HG03520 (cell line): Measurements from ENCODE around the gene AP1S1.
"Not testable (repeated sequence)": the region's sequence is repeated elsewhere in the genome, so short reads cannot be mapped to it uniquely, and the experiment has no call there.

Source experiments
- ATAC-seq: cut with Tn5 transposase; IDR thresholded peaks from one replicate; pipeline ENCODE4 v1.9.1; 2021; ENCODE audit warnings: mild to moderate bottlenecking, moderate library complexity; ENCODE audit not compliant: unreplicated experiment

AP1S1 gene

DNA sequence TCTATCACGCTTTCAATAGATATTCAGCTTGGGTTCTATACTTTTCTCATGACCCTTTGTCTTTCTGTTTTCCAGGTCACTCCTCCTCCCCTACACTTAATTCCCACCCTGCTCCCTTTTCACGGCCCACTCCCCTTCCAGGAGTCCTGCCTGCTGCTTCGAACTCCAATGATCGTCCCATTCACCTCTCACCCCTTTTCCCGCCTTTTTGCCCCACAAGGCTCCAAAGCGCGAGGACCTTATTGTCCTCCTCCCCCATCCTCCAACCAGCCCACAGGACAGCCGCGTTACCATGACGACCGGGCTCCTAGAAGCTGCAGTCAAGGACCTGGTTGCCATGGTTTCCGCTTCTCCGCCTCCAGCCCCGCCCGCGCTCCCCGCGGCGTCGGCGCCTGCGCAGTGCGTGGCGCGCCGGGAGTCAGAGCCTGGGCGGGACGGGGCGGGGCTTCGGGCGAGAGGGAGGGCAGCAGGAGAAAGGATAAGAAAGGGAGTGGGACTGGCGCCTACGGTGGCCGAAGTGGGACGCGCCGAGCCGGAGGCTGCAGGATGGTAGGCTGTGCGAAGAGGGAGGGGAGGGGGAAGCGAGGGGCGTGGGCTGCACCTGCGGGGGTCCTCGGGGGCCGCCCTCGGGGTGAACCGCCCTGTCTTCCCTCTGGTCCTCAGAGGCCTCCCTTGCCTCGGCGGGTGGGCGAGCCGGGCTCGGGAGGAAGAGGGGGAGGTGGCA lies at the start of gene AP1S1:
AP1S1 (plus strand) TSS at position 508 of the 724 bp plus-strand sequence; CDS start at position 547, 39 bp downstream.
- peak; percentile 78 for ATAC-seq

GRCh38 chr7:101104799-101105198 lies 49.5 kb upstream of the AP1S1 start:
- ATAC-seq: no peak

DNA sequence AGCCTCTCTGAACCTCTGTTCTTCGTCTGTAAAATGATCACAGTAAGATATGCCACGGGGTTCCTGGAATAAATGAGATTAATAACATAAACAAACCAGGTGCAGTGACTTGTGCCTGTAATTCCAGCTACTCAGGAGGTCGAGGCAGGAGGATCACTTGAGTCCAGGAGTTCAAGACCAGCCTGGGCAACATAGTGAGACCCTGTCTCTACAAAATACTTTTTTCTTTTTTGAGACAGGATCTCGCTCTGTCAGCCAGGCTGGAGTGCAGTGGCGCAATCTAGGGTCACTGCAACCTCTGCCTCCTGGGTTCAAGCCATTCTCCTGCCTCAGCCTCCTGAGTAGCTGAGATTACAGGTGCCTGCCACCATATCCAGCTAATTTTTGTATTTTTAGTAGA lies 49.0 kb upstream of the AP1S1 start:
- ATAC-seq: not testable (repeated sequence)

GRCh38 chr7:101106386-101106785 lies 47.9 kb upstream of the AP1S1 start:
- no peak for ATAC-seq

DNA sequence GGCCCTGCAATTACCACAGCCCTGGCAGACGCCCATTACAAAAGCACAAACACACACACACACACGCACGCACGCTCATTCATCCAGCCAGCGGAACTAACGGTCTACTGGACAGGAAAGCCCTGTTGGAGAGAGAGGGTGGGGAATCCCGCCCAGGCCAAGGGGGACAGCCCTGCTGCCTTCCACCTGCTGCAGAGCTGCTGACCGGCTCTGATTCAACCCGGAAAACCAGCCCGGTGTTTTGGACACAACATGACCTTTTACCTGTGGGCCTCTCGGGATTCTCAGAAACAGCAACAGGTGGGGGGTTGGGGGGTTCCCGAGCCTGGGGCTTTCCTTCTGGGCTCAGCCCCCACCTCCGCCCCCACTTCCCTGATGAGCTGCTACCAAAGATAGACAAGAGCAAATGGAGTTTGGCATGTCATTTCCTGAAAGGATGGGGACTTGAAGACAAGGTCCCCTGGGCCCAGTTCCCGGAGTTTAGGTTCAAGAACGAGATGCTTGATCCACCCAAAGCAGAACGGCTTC lies 45.9 kb upstream of the AP1S1 start:
- no peak for ATAC-seq

DNA sequence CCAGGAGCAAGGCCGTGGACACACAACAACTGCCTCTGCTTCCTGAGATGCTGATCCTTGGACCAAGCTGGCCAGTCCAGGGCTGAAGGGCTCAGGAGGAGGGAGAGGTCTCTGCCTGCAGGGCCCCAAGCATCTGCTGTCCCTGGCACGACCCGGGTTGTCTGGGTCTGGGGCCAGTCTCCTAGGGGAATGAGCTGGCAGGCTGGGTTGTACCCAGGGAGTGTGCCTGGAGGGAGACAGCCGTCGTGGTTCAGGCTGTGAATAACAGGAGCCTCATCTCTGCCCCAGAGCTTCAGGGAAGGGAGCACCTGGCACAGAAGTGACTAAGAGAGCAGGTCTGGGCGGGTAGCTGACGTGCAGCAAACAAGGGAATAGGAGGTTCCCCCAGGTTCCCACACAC lies 45.3 kb upstream of the AP1S1 start:
- no peak for ATAC-seq

DNA sequence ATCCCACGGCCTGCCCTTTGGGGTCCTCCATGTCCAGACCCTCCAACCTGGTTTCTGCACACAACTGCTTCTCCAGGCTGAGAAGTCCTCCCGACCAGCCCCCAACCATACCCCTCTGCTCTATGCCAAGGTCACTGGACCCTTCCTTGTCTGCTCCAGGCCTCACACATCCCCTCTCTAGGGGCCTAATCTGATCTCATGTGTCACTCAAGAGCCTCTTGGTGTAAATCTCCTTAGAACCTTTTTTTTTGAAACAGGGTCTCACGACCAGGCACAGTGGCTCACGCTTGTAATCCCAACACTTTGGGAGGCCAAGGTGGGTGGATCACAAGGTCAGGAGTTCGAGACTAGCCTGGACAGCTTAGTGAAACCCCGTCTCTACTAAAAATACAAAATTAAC lies 44.9 kb upstream of the AP1S1 start:
- no peak for ATAC-seq

DNA sequence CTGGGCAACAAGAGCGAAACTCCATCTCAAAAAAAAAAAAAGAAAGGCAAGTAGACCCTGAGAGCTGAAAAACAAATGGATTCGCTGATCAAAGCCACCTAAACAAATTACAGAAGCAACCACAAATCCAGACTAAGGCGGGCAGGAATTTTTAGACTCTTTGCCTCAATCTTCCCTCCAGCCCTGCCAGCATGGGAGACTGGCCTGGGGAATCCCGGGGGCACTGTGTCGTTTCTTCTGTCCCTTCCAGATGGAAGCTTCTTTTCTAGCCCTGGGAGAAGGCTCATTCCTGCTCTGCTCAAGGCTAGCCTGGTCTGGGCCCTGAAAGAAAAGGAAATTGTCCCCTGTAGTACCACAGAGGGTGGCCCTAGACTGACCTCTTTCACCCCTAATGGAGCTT lies 43.0 kb upstream of the AP1S1 start:
- ATAC-seq: no peak

DNA sequence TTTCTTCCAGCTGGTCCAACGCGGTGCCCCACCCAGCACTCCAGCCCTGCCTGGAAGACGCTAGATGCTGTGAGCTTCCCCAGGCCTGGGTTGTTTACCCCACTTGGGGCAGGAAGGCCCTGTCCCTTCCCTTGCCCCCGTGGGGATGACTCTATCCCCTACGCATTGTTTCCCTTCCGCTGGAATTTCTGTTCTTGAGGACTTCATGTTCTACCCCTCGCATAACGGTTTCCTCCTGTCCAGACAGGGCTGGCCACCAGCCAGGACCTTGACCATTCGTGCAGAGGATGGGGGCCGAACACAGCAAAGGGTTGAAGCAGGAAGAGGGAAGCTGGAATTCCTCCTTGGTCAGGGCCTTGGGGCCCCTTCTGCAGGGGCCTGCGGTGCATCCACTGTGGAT lies 42.0 kb upstream of the AP1S1 start:
- ATAC-seq: no peak

- not testable (repeated sequence) for ATAC-seq
Measured at GRCh38 chr7:101113140-101113539, 41.1 kb upstream of the AP1S1 start.

DNA sequence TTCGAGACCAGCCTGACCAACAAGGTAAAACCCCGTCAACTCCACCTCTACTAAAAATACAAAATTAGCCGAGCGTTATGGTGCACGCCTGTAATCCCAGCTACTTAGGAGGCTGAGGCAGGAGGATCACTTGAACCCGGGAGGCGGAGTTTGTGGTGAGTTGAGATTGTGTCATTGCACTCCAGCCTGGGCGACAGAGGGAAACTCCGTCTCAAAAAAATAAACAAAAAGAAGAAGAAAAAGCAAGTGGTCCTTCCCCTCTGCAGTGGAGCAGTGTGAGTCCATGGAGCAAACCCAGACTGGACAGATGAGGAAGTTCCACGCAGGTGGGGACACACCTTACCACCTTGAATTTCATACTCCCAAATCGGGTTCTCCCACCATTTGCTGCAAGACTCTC lies 40.4 kb upstream of the AP1S1 start:
- no peak for ATAC-seq

DNA sequence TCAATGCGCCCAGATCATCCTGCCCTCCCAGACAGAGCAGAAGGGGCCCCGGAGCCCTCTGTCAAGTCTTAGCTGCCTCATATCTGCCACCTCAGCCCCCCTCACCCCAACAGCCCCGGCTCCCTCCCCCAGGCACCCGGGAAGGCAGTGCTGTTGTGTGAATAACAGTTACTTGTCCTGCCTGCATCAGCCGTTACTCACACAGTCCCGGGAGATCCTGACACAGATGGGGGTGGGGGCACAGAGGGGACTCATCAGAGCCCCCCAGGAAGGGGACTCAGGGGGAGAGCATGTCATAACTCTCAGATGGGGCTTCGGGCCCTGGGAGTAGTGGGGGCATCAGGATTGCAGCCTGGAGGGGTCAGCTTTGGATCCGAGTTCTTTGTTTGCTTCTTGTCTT lies 39.8 kb upstream of the AP1S1 start:
- no peak for ATAC-seq

DNA sequence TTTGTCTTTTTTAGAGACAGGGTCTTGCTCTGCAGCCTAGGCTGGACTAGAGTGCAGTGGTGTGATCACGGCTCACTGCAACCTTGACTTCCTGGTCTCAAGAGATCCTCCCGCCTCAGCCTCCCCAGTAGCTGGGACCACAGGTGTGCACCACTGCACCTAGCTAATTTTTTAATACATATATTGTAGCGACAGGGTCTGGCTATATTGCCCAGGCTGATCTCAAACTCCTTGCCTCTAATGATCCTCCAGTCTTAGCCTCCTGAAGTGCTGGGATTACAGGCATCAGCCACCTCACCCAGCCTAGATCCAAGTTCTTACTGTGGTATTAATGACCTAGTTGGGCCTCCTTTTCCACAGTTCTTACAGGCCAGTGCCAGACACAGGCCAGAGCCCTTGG lies 39.1 kb upstream of the AP1S1 start:
- no peak for ATAC-seq

GRCh38 chr7:101116898-101117297 lies 37.4 kb upstream of the AP1S1 start:
- ATAC-seq: no peak

DNA sequence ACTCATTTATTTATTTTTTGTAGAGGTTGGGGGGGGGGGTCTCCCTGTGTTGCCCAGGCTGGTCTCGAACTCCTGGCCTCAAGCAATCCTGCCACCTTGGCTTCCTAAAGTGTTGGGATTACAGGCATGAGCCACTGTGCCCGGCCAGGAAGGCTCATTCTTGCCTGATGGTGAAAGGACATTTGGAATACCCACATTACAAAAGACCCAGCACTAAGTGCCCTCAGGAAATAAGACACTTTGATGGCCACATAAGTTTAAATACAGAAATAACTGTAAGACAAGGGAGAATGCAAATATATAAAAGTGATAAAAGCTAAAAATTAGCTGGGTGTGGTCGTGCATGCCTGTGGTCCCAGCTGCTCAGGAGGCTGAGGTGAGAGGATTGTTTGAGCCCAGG lies 35.4 kb upstream of the AP1S1 start:
- no peak for ATAC-seq

DNA sequence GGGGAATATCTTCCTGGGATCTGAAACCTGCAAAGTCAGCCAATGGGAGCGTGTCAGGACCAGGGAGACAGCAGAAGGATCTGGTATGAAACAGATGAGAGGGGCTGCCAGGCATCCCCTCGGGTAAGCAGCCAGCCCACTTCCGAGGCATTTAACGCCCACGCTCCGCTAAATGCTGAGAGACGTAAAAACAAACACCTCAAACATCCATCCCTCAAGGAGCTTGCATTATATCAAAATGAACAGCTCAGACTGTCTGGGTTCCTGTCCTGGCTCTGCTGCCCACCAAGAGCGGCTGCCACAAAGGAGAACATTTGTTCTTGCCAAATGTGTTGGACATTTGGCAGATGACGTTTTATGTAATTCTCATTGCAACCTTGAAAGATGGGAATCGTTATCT lies 34.4 kb upstream of the AP1S1 start:
- no peak for ATAC-seq

- no peak for ATAC-seq
Measured at GRCh38 chr7:101120315-101120714, 34.0 kb upstream of the AP1S1 start.

- not testable (repeated sequence) for ATAC-seq
Measured at GRCh38 chr7:101121631-101121990, 32.7 kb upstream of the AP1S1 start.

GRCh38 chr7:101121991-101122932 lies 32.0 kb upstream of the AP1S1 start:
- no peak for ATAC-seq

DNA sequence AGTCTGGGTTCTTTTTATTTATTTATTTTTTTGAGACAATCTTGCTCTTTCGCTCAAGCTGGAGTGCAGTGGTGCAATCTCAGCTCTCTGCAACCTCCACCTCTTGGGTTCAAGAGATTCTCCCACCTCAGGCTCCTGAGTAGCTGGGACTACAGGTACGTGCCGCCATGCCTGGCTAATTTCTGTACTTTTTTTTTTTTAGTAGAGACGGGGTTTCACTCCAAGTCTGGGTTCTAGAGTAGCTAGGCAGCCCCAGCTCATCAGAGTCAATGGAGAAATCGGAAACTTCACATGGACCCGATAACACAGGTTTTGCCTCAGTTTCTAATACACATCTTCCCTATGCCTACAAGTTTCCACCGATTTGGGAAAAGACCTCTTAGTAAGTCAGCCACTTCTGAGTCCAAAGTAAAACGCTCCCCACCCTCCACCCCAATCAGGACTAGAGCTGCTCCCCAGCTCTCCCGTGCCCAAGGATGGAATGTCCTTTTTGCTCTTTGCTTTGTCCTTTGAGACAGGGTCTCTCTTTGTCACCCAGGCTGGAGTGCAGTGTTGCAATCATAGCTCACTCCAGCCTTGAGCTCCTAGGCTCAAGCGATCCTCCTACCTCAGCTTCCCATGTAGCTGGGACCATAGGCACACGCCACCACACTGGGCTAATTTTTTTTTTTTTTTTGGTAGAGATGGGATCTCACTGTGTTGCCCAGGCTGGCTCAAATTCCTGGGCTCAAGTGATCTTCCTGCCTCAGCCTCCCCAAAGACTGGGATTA lies 31.2 kb upstream of the AP1S1 start:
- no peak for ATAC-seq

GRCh38 chr7:101123703-101124068 lies 30.6 kb upstream of the AP1S1 start:
- ATAC-seq: no peak
